Gastroesophageal sphincter (tissue), 4 donors: Measurements from ENCODE around the gene FA2H. TPM values are rescaled to one million over a fixed set of nuclear protein-coding genes. Genes with fewer than 3 reads are reported as not detected.

Experiments used
- ATAC-seq: fragments of 150-250 bp; one replicate; pipeline ENCODE4 v1.9.1; 2016; ENCODE audit warnings: mild to moderate bottlenecking, moderate library complexity
- H3K27ac ChIP-seq, 4 donors: fragments of 200-600 bp; sonication (generic) in 3 of 4; 1 replicate in 3 of 4; 2 replicates in 1 of 4; pipeline ENCODE4 v1.5.1; 2016 to 2019
- H3K27me3 ChIP-seq: fragments of 200-600 bp; sonication (generic); one replicate; pipeline ENCODE4 v1.5.1; 2019
- H3K36me3 ChIP-seq, 2 donors: fragments of 200-600 bp; sonication (generic); one replicate each; pipeline ENCODE4 v1.5.1; 2019; ENCODE audit warnings: control low read depth in 1 of 2
- H3K4me1 ChIP-seq, 3 donors: fragments of 200-600 bp; sonication (generic); 1 replicate in 2 of 3; 2 replicates in 1 of 3; pipeline ENCODE4 v1.5.1; 2016 to 2019; ENCODE audit warnings: control low read depth in 2 of 3
- H3K4me3 ChIP-seq, 2 donors: fragments of 200-600 bp; sonication (generic); one replicate each; pipeline ENCODE4 v1.5.1; 2019; ENCODE audit warnings: mild to moderate bottlenecking in 1 of 2, moderate library complexity in 1 of 2
- H3K9me3 ChIP-seq, 3 donors: fragments of 200-600 bp; sonication (generic); one replicate each; pipeline ENCODE4 v1.5.1; 2017 to 2019; ENCODE audit warnings: control low read depth in 2 of 3
- EP300 ChIP-seq: sonication (generic); formaldehyde crosslinking; IDR thresholded peaks from one replicate; pipeline ENCODE4 v1.6.1; 2017; ENCODE audit warnings: antibody characterized with exemption, mild to moderate bottlenecking
- POLR2A ChIP-seq, 2 donors: fragments of 450-650 bp; IDR thresholded peaks; one replicate each; pipeline ENCODE4 v1.6.1; 2017; ENCODE audit warnings: antibody characterized with exemption in 2 of 2, mild to moderate bottlenecking in 2 of 2, moderate library complexity in 1 of 2
- POLR2AphosphoS5 ChIP-seq: sonication (generic); formaldehyde crosslinking; IDR thresholded peaks from one replicate; pipeline ENCODE4 v1.6.1; 2017; ENCODE audit warnings: antibody characterized with exemption
- WGBS, 2 donors: methylation state at CpG; one replicate each; pipeline ENCODE4 v1.1.5; 2018; ENCODE audit warnings: low coverage in 1 of 2; 5-methylcytosine and 5-hydroxymethylcytosine counted together
- total RNA-seq, 4 donors: library from RNA; depleted of rRNA; stranded (reverse); fragments of >200 nt; gene quantifications; one replicate each; pipeline ENCODE4 v1.1.0, GENCODE V29; 2016
- TF ChIP-seq, protein P1 (sequence below), 4 experiments: fragments of 200-600 bp in 2 of 4; fragments of 450-650 bp in 2 of 4; sonication (generic) in 1 of 4; IDR thresholded peaks; one replicate each; pipeline ENCODE4 v1.5.1; 2017 to 2019; ENCODE audit warnings: antibody characterized with exemption in 4 of 4, mild to moderate bottlenecking in 2 of 4, moderate library complexity in 2 of 4

Gene FA2H
- total RNA-seq, 4 donors from 2014 or later: 0.27 to 2.2 (median 0.31) TPM; not detected in 1

DNA sequence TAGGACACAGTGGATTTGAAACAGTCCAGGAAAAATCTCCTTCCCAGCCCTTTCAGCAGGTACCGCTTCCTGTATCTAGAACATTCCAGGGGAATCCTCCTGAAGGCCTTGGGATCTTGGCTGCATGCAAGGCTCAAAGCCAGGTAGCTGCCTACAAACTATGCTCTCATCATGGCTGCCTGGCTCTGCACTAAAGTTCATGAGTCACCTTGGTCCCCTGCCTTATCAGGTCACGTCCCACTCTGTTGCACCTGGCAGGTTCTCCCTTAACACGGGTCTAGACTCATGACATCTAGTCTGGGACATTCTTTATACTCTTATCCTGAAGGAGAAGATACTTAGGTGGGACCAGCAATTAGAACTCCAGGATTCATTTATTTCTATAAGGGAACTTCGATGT lies 15.8 kb downstream of the FA2H start:
- no peaks in the 10 kb centered on the region for H3K9me3 ChIP-seq
- H3K4me1 ChIP-seq: no peaks in the 10 kb centered on the region
- H3K4me3 ChIP-seq: no peak overlapping the region
- TF ChIP-seq POLR2A (IDR thresholded peaks at IDR 0.05) (no peak), POLR2AphosphoS5 (no peak), EP300 (no peak)
- TF ChIP-seq, protein P1, sequence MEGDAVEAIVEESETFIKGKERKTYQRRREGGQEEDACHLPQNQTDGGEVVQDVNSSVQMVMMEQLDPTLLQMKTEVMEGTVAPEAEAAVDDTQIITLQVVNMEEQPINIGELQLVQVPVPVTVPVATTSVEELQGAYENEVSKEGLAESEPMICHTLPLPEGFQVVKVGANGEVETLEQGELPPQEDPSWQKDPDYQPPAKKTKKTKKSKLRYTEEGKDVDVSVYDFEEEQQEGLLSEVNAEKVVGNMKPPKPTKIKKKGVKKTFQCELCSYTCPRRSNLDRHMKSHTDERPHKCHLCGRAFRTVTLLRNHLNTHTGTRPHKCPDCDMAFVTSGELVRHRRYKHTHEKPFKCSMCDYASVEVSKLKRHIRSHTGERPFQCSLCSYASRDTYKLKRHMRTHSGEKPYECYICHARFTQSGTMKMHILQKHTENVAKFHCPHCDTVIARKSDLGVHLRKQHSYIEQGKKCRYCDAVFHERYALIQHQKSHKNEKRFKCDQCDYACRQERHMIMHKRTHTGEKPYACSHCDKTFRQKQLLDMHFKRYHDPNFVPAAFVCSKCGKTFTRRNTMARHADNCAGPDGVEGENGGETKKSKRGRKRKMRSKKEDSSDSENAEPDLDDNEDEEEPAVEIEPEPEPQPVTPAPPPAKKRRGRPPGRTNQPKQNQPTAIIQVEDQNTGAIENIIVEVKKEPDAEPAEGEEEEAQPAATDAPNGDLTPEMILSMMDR (IDR thresholded peaks at IDR 0.05): no peak
- no peaks in the 10 kb centered on the region for H3K36me3 ChIP-seq
- H3K27me3 ChIP-seq: peaks cover 11% of the 10 kb centered on the region
- no peak for ATAC-seq
- H3K27ac ChIP-seq: no peak overlapping the region
- 83 to 90% methylated on average over 1 to 4 of the region's 4 CpGs for WGBS, 2 donors

DNA sequence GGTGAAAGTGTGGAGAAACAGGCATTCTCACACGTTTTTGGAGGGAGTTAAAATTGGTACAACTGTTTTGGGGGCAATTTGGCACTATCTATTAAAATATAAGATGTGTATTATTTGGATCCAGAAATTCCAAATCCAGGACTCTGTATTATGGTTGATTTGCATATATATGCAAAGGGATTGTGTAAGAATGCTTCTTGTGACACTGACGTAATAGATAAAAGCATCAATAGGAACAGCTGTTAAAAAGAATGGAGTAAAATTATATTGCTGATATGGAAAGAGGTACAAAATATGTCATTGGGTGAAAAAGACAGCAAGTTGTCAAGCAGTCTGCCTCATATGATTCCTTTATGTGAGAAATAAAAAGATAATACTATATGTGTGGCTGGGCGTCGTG lies 17.3 kb downstream of the FA2H start:
- Histone ChIP-seq H3K36me3 (no peaks in the 10 kb centered on the region), H3K4me3 (no peak overlapping the region), H3K27me3 (peaks cover 17% of the 10 kb centered on the region), H3K4me1 (no peaks in the 10 kb centered on the region), H3K27ac (no peak overlapping the region), H3K9me3 (no peaks in the 10 kb centered on the region)
- ATAC-seq: no peak
- TF ChIP-seq POLR2A (IDR thresholded peaks at IDR 0.05) (no peak), POLR2AphosphoS5 (no peak), EP300 (no peak)
- TF ChIP-seq, protein P1 (IDR thresholded peaks at IDR 0.05): no peak
- WGBS, 2 donors: 63% methylated on average over 4 of the region's 4 CpGs

DNA sequence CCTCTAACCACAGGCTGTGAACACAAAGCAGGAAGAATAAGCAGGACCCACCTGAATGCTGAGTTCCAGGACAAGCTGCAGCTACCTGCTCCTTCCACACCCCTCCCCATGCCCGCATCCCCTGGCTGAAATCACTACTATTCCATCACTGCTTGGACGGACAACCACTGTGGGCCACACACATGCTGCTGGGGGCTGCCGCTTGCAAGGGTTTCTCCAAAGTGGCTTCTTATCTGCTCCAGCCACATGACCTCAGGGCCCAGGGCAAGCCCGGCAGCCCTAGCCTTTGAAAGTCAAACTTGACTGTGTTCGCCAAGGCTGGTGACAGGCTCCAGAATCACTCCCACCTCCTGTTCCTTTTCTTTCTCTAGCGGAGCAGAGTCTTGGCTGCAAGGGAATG lies 18.4 kb downstream of the FA2H start:
- Histone ChIP-seq H3K9me3 (no peaks in the 10 kb centered on the region), H3K27me3 (peaks cover 17% of the 10 kb centered on the region), H3K4me3 (no peak overlapping the region), H3K4me1 (no peaks in the 10 kb centered on the region), H3K36me3 (no peaks in the 10 kb centered on the region), H3K27ac (no peak overlapping the region)
- no peak for ATAC-seq
- 44 to 46% methylated on average over 2 to 3 of the region's 6 CpGs for WGBS, 2 donors
- TF ChIP-seq, protein P1 (IDR thresholded peaks at IDR 0.05): no peak
- TF ChIP-seq POLR2A (IDR thresholded peaks at IDR 0.05) (no peak), POLR2AphosphoS5 (no peak), EP300 (no peak)

DNA sequence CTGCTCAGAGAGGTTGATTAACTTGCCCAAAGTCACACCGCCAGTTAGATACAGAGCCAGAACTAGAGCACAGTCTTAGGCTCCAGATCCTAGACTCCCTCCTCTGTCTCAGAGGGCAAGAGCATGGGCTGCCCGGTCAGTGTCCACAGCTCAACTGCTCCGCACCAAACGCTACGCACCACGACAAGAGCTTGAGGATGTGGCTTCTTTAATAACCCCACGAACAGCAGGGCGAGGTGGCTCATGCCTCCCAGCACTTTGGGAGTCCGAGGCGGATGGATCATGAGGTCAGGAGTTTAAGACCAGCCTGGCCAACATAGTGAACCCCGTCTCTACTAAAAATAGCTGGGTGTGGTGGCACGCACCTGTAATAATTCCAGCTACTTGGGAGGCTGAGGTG lies 21.4 kb downstream of the FA2H start:
- ATAC-seq: no peak
- H3K27ac ChIP-seq: no peak overlapping the region
- 91% methylated on average over 6 of the region's 12 CpGs; no CpG with 5 or more reads in 1 of the 2 donors for WGBS, 2 donors

DNA sequence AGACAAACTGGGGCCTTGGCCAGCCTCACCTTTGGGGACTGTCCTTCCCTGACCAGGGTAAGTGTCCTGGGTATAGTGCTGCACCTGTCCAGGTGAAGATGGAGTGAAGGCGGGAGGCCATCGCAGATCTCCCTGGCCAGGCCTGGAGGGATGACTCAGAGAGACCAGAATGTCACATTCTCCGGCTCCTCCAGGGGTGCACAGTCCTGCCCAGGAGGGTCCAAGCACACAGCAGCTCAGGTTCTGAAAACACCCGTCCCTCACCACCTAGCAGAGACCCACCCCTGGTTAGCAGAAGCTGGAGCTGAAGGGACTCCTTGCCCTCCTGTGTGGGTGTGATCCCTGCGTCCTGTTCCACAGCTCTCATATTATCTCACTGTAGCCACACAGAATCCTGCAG lies 21.9 kb downstream of the FA2H start:
- H3K27me3 ChIP-seq: peaks cover 24% of the 10 kb centered on the region
- no peaks in the 10 kb centered on the region for H3K36me3 ChIP-seq
- H3K27ac ChIP-seq: no peak overlapping the region
- no peak overlapping the region for H3K4me3 ChIP-seq
- H3K4me1 ChIP-seq: no peaks in the 10 kb centered on the region
- TF ChIP-seq POLR2AphosphoS5 (no peak), EP300 (no peak)
- TF ChIP-seq, protein P1 (IDR thresholded peaks at IDR 0.05): no peak
- ATAC-seq: no peak
- WGBS, 2 donors: 0% methylated on average over 1 of the region's 5 CpGs; no CpG with 5 or more reads in 1 of the 2 donors
- no peaks in the 10 kb centered on the region for H3K9me3 ChIP-seq

More for the DNA sequence above, 21.4 kb downstream of the FA2H start:
- no peak overlapping the region for H3K4me3 ChIP-seq
- H3K9me3 ChIP-seq: no peaks in the 10 kb centered on the region
- peaks cover 24% of the 10 kb centered on the region for H3K27me3 ChIP-seq
- no peaks in the 10 kb centered on the region for H3K4me1 ChIP-seq
- H3K36me3 ChIP-seq: no peaks in the 10 kb centered on the region
- TF ChIP-seq EP300: no peak
- TF ChIP-seq, protein P1 (IDR thresholded peaks at IDR 0.05): no peak
- no peak for TF ChIP-seq POLR2A (IDR thresholded peaks at IDR 0.05)
- no peak for TF ChIP-seq POLR2AphosphoS5
